NCI-H2081 (cell line): ENCODE data around the gene KCNG1.
"Not testable (repeated sequence)": the region's sequence is repeated elsewhere in the genome, so short reads cannot be mapped to it uniquely, and the experiment has no call there.

Source experiments
- DNase-seq, 2 experiments: peaks; one replicate each; lab custom pipeline; 2025; lab: John Stamatoyannopoulos, UW

KCNG1 gene, protein sequence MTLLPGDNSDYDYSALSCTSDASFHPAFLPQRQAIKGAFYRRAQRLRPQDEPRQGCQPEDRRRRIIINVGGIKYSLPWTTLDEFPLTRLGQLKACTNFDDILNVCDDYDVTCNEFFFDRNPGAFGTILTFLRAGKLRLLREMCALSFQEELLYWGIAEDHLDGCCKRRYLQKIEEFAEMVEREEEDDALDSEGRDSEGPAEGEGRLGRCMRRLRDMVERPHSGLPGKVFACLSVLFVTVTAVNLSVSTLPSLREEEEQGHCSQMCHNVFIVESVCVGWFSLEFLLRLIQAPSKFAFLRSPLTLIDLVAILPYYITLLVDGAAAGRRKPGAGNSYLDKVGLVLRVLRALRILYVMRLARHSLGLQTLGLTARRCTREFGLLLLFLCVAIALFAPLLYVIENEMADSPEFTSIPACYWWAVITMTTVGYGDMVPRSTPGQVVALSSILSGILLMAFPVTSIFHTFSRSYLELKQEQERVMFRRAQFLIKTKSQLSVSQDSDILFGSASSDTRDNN

DNA sequence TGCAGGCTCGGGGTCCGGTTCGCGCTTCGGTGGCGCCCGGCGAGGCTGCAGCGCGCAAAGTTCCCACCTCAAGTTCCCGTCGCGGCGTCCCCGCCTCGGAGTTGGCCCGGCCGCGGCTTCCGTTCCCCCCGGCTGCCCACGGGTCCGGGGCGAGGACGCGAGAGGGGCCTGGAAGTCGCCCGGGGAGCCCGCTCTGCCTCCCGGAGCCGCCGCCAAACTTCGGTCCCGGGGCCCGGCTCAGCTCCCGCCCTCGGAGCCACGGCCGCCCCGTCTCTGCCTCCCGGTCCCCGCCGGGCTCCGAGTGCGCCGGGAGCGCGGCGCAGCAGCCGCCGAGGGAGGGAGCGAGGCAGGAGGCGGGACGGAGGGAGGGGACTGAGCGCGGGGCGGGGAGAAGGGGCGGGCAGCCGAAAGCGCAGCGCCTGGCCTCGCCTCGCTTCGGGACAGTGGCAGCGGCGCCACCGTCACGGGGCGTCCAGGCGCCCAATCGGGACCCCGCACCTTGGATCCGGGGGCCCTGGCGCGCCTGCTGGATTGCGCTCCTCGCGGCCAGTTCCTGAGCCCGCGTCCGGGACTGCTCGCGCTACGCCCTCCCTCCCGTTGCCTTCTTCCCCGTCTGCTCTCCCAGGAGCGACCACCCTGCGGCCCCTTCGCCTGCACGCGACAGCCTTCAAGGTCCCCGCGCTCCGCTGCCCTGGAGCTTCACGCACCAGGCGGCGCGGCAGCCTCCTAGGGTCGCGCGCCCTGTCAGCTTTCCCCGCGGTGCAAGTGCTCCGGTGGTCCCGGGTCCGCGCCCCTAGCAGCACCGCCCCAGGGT, at the start of gene KCNG1:
Gene KCNG1 (minus strand): TSS at position 305 of the 814 bp plus-strand sequence. CDS start 12,769 bp downstream, outside the sequence.
- DNase-seq = peak; percentile 31 to 42

DNA sequence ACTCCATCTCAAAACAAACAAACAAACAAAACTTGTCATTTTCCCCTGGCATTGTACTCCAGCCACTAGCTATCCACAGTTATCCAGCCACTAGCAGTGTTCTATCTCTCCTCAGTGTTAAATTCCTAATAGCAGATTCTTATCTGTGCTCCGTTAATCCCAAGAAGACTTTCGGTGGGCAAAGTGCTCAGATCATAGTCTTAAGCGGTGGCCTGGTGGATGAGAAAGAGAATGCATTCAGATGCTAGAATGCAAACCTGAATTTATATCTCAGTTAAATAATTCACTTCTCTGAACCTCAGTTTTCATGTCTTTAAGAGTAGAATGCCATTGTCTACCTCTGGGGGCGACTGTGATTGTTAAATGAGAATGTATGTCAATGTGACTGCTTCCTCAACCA, 47.7 kb upstream of the KCNG1 start:
- no peak for DNase-seq

DNA sequence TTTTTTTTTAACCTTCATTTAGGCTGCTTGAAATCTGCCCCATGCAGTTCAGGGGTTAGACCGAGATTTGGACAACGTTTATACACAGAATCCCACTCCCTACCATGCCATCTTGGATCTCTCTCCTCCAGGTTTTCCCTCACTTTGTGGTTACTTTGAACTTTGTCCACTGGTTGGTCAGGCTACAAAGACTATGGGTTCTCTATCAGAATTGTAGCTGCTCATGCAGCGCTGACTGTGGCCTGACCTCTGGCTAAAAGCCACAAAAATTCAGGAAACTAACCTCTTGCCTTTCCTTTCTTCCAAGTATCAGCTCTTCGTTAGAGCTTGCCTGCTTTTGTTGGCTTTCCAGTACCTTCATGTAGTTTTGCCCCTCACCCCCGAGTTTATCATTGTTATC, 44.9 kb upstream of the KCNG1 start:
- DNase-seq = no peak

DNA sequence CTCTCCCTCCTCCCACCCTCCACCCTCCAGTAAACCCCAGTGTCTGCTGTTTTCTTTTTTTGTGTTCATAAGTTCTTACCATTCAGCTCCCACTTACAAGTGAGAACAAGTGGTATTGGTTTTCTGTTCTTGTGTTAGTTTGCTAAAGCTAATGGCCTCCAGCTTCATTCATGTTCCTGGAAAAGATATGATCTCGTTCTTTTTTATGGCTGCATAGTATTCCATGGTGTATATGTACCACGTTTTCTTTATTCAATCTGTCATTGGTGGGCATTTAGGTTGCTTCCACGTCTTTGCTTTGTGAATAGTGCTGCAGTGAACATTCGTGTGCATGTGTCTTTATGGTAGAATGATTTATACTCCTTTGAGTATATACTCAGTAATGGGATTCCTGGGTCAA, 42.7 kb upstream of the KCNG1 start:
- no peak for DNase-seq

DNA sequence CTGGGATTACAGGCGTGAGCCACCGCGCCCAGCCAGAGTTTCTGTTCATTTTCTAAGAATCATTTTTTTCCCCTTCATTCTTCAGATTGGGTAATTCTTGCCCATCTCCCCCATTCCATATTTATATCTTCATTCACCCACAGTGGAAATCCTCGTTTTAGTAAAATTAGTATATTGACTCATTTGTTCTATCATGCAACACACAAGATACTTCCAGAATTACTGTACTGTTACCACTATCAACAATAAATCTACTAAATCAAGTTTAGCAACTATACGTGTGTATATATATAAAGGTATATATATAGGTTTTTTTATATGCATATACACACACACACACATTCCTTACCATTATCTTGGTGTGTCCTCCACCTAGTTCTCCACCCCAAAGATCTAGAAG, 41.2 kb upstream of the KCNG1 start:
- no peak for DNase-seq

DNA sequence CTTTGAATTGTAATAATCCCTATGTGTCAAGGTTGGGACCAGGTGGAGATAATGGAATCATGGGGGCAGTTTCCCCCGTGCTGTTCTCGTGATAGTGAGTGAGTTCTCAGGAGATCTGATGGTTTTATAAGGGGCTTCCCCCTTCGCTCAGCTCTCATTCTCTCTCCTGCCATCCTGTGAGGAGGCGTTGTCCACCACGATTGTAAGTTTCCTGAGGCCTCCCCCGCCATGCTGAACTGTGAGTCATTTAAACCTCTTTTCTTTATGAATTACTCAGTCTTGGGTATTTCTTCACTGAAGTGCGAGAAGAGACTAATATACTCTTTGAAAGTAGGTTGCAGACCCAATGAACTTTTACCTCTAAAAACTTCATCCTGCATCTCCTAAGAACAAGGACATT, 39.2 kb upstream of the KCNG1 start:
- DNase-seq = no peak

DNA sequence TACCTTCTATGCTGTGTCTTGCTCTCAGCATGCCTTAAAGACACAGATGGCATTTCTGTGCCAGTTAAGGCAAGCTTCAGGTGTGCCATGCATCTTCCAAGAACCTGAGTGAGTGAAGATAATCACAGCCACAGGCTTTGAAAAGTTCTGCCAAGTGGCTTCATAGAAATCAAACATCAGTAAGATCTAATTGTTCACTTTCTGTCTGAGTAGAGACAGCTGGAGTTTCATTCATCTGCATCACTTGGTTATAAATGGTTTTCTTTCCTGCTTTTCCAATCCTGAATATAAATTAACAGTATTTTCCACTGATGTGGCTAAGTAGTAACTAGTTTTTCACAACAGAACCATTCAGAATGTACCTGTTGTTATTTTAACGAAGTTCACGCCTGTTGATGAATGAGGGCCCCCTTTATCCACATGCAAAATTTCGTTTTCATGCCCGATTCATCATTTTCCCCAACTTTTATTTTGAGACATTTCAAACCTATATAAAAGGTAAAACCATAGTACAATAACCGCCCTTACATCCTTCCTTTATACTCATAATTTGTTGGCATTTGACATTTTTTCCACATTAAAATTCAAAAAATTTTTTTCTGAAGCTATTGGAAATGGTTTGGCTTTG, 38.6 kb upstream of the KCNG1 start:
- DNase-seq = no peak

DNA sequence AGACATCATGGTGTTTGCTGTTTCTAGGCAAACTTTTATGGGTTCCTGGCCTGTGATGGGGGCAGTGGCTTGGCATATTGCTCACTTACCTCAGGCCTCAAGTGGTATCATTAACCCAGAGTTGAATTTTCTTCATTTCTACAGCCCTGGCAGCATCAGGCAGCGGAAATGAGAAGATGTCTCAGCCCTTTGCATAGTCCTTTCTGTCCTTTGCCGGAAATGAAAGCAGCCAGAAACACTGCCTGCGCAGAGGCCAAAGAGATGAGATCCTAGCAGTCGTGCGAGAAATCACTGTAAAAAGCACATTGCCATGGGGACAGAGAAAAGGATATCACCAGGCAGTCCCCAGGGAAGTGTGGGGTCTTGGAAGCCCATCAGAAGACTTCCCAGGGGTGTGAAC, 37.4 kb upstream of the KCNG1 start:
- DNase-seq = no peak

DNA sequence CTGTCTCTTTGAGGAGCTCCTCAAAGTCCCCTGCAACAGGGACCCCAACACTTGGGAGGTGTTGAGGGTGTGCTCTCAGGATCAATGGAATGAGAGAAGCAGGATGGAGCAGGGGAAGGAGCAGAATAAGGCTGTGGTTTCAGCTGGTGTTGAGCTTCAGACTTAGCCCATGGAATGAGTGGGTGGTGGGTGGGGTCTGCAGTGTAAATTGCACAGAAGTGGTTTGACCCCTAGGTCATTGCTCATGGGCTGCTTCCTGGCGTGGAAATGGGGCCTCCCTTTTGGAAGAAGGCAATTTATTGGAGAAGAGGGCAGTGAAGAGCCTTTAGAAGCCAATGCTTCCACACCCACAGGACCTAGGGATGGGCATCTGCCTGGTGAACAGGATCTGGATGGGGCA, 37.0 kb upstream of the KCNG1 start:
- no peak for DNase-seq

DNA sequence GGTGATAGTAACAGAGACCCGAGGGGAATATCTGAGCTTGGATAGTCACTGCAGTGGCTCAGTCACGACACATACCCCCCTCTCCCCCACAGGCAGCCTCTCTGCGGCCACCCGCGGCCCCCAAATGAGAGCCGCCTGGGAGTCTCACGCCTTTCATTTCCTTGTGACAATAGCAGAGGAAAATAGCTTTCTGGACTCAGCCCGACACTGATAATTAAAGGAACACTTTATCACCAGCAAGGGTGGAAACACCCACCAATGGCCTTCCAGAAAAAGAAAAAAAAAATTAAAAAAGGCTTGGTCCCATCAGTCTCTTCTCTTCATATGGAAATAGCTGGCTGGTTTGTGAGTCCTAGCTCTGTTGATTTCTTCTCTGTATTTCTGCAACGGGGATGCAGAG, 35.1 kb upstream of the KCNG1 start:
- no peak for DNase-seq

DNA sequence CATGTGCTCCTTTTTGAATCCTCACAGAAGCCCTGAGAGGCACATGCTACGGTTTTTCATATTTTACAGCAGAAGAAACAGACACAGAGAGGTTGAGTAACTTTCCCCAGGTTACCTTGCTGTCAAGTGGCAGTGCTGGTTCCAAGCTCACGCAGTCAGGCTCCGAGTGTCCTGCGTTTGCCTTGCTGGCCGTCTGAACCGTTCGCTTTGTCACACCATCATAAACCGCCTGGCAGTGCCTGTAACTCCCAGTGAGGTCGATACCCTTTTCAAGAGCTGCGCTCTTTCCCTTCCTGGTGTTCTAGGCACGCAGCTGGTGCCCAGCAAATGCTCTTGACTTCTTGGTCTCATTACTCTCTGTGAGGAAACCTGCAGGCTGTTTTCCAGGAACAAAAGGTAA, 31.3 kb upstream of the KCNG1 start:
- no peak for DNase-seq

DNA sequence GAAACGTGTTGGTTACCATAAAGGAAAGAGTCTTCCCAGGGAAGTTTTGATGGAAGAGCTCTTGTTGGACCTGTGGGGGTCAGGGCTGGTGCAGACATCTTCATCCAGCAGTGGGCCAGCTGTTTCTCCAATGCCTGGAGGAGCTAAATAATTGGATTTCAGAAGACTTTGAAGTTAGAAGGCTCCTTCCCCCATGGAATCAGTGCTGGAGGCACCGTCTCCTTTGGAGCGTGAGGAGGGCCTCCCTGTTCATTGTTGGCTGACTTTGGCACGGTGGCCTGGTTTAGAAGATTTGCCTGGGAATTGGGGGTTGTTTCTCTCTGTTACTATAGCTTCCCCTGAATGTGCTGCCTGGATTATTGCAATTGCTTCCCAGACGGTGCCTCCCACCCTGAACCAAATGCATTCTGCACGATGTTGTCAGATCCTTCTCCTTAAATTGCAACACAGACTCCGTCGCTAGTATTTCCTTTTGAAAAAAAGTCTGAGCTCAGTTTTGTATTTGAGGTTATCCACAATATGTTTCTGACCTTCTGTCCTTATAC, 27.7 kb upstream of the KCNG1 start:
- no peak for DNase-seq

DNA sequence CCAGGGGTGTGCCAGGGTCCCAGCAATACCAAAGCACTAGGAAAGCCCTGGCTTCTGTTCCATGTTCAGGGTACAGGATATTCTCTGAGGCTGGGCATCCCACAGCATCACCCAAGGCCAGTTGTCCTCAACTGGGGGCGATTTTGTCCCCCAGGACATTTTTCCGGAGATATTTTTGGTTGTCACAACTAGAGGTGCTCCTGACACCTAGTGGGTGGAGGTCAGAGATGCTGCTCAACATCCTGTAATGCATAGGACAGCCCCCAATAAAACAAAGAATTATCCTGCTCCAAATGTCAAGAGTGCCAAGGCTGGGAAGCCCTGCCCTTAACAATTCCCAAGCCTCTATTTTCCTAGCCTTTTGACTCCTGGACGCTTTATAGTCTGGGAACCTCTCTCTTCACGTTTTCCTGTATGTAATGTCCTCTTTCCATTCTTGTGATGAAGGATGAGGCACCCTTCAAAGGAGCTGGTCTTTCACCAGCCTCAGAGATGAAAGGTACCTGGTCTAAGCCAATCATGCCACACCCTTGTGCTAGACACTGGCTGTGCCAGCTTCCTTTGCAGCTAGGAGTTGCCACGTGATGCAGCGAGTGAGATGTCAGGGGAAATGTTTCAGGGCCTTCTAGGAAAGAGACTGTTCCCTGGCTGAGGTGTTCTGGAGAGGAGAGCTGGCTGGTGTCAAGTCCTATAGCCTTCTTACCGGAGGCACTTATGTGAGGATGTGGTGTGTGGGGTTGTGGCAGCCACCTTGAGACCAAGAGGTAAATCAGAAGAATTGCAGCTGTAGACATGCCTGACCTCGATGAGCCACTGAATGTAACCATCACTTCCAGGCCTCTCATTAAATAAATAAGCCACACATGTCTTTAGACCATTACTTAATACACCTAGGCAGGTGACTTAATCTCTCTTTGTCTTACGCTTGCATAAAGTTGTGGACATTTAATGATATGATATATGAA, 23.4 kb upstream of the KCNG1 start:
- DNase-seq = no peak

DNA sequence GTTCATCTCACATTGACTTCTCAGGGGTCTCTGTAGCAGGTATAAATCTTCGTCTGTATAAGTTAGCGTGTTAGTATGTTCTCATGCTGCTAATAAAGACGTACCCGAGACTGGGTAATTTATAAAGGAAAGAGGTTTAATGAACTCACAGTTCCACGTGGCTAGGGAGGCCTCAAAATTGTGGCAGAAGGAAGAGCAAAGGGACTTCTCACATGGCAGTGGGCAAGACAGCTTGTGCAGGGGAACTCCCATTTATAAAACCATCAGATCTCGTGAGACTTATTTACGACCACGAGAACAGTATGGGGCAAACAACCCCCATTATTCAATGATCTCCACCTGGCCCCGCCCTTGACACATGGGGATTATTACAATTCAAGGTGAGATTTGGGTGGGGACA, 22.6 kb upstream of the KCNG1 start:
- not testable (repeated sequence) for DNase-seq

DNA sequence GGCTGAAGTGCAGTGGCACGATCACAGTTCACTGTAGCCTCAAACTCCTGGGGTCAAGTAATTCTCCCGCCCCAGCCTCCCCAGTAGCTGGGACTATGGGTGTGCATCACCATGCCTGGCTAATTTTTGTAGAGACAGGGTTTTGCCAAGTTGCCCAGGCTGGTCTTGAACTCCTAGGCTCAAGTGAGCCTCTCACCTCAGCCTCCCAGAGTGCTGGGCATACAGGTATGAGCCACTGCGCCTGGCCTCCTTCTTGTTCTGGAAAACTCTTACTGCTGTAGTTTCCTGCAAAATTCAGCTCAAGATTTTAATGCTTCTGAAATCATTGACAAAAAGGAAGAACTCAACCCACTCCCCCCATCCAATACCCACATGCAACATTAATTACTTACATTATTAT, 21.9 kb upstream of the KCNG1 start:
- no peak for DNase-seq

DNA sequence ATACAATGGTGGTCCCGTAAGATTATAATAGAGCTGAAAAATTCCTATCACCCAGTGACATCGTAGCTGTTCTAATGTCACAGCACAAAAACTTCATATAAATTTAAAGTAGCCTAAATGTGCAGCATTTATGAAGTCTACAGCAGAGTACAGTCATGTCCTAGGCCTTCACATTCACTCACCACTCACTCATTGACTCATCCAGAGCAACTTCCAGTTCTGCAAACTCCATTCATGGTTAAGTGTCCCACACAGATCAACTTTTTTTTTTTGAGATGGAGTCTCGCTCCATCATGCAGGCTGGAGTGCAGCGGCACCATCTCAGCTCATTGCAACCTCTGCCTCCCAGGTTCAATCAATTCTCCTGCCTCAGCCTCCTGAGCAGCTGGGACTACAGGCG, 20.9 kb upstream of the KCNG1 start:
- DNase-seq = no peak

DNA sequence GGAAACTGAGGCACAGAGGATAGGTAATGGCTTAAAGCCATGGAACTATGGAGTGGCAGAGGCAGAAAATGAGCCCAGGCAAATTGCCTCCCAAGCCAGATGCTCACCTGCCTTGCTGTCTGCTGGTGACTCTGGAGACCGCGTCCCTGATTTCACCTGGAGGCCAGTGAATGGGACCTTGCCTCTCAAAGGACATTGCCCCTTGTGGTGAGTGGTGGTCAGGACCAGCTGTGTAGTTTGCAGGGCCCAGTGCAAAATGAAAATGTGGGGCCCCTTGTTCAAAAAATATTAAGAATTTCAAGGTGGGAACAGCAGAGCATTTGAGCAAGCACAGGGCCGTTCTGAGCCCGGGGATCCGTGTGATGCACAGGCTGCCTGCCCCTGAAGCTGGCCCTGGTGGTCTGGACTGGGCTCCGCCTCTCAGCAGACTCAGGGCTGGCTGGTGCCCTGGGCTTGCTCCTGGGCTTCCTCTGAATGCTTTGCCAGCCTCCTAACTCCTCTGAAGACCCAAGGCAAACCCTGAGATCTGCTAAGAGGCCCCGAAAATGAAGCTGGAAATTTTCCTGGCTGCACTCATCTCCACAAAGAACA, 19.8 kb upstream of the KCNG1 start:
- DNase-seq = no peak

DNA sequence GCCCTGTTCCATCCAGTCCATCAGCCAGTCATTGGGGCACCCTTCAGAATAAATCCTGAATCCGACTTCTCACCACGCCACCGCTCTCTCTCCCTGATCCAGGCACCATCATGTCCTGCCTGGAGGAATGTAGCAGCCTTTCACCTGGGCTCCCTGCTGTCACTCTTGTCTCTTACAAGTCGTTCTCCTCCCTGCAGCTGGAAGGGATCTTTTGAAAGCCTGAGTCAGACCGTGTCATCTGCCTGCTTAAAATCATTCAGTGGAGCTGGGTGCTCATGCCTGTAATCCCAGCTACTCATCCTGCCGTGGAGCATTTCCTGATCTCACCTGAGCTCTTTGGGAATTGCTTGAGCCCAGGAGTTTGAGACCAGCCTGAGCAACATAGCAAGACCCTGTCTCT, 19.2 kb upstream of the KCNG1 start:
- no peak for DNase-seq

DNA sequence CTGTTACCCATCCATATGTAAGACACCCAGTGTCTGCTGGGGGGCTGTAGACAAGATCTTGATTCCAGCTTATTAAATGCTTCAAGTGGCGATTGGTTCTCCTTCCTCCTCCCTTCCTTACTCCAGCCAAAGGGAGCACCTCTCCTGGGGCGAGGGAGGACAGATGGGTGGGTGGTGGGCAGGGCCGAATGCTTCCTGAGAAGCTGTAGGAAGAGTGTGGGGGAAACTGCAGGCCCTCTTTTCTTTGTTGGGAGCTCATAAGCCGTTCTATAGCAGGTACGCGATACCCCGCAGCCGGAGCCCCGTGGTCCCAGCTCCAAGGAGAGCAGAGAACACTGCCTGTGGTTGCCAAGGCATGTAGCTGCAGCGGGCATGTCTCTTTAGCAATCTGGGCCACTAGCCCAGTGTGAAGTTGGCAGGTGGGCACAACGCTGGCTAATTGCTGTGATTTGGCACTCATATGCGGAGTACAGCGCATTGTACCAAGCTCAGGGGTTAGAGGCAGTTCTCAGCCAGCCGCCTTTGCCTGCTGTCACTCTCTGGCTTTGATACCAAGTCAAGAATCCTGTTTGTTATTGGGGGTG, 14.7 kb upstream of the KCNG1 start:
- peak; percentile 36 to 74 for DNase-seq

DNA sequence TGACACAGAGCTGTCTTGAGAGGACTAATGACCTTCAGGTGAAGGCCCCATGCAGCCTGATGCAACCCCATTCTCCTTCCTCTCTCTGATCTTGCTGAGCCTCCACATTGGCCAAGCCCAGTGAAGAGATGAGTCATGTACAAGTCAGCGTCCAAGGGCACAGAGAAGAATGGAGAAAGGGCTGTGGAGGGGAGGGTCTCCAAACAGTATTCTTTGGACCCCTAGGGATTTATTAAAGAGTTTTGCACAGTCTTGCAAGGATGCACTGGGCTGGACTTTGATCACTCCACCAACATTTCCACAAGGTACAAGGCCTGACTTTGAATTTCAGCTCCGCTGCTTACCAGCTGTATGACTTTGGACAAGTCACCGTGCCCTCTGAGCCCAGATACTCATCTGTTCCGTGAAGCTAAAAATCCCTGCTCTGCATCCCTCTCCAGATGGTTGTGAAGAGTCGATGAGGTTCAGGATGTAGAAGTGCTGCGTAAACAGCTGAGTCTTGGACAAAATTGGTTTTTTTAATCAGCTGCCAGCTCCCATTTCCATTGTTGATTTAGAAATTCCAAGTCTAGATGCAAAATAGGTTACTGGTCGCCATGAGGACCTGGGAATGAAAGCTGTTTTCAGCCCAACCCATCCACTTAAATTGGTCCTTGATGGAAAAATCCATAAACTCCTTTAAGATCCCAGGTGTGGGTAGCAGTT, 14.1 kb upstream of the KCNG1 start:
- DNase-seq = no peak
